ENCODE data around the gene AUTS2.

GRCh38 chr7:70384024-70384423 is 785.7 kb downstream of the AUTS2 start:
- TF ChIP-seq CTCF (conservative IDR thresholded peaks at IDR 0.05 in 1 of 2, IDR thresholded peaks at IDR 0.05 in 1 of 2; ENCODE audit: low read depth in 1 of 2, low read length in 2 of 2), result no peak
- no peak for TF ChIP-seq EZH2 (IDR thresholded peaks at IDR 0.05; ENCODE audit: low read length, missing control alignments)
